ENCODE data around the gene CCNY.
"Not testable (repeated sequence)": the region's sequence is repeated elsewhere in the genome, so short reads cannot be mapped to it uniquely, and the experiment has no call there.

CCNY gene

GRCh38 chr10:35398908-35399307 lies 62.6 kb downstream of the CCNY start:
- no peak for DNase-seq (ENCODE audit: low read depth in 2 of 2)
- no peak for TF ChIP-seq CTCF (IDR thresholded peaks at IDR 0.05; ENCODE audit: low read depth, low read length)
- H3K4me3 ChIP-seq (replicated peaks in 1 of 2; ENCODE audit: low read depth in 2 of 2, low read length in 2 of 2): no peak overlapping the region

- no peak for DNase-seq (ENCODE audit: low read depth in 2 of 2)
- no peak for TF ChIP-seq CTCF (IDR thresholded peaks at IDR 0.05; ENCODE audit: low read depth, low read length)
- H3K4me3 ChIP-seq (replicated peaks in 1 of 2; ENCODE audit: low read depth in 2 of 2, low read length in 2 of 2): no peak overlapping the region
Observed at GRCh38 chr10:35399414-35400009, 63.2 kb downstream of the CCNY start.

- TF ChIP-seq CTCF (IDR thresholded peaks at IDR 0.05; ENCODE audit: low read depth, low read length): no peak
- H3K4me3 ChIP-seq (replicated peaks in 1 of 2; ENCODE audit: low read depth in 2 of 2, low read length in 2 of 2): no peak overlapping the region
Observed at GRCh38 chr10:35400595-35401268, 64.4 kb downstream of the CCNY start.

GRCh38 chr10:35403491-35403890 lies 67.2 kb downstream of the CCNY start:
- H3K4me3 ChIP-seq (replicated peaks in 1 of 2; ENCODE audit: low read depth in 2 of 2, low read length in 2 of 2); DNase-seq (ENCODE audit: low read depth in 2 of 2): not testable (repeated sequence)

More at GRCh38 chr10:35400595-35401268, 64.4 kb downstream of the CCNY start:
- peak in 1 of 2 donors; percentile 40 for DNase-seq (ENCODE audit: low read depth in 2 of 2)

GRCh38 chr10:35404077-35404476 lies 67.8 kb downstream of the CCNY start:
- peak; percentile 52 to 67 for DNase-seq (ENCODE audit: low read depth in 2 of 2)
- not testable (repeated sequence) for H3K4me3 ChIP-seq (replicated peaks in 1 of 2; ENCODE audit: low read depth in 2 of 2, low read length in 2 of 2)

- not testable (repeated sequence) for DNase-seq (ENCODE audit: low read depth in 2 of 2)
Observed at GRCh38 chr10:35406003-35406630, 69.8 kb downstream of the CCNY start.

GRCh38 chr10:35407696-35408095 lies 71.4 kb downstream of the CCNY start:
- H3K4me3 ChIP-seq (replicated peaks in 1 of 2; ENCODE audit: low read depth in 2 of 2, low read length in 2 of 2); DNase-seq (ENCODE audit: low read depth in 2 of 2): not testable (repeated sequence)

More at GRCh38 chr10:35406003-35406630, 69.8 kb downstream of the CCNY start:
- H3K4me3 ChIP-seq (replicated peaks in 1 of 2; ENCODE audit: low read depth in 2 of 2, low read length in 2 of 2): not testable (repeated sequence)

GRCh38 chr10:35409094-35409582 lies 72.8 kb downstream of the CCNY start:
- no peak for TF ChIP-seq CTCF (IDR thresholded peaks at IDR 0.05; ENCODE audit: low read depth, low read length)
- no peak overlapping the region for H3K4me3 ChIP-seq (replicated peaks in 1 of 2; ENCODE audit: low read depth in 2 of 2, low read length in 2 of 2)
- DNase-seq (ENCODE audit: low read depth in 2 of 2): peak; percentile 83 to 84
